HG03196 (cell line): Measurements from ENCODE around the gene ZNF662.
"Not testable (repeated sequence)": the region's sequence is repeated elsewhere in the genome, so short reads cannot be mapped to it uniquely, and the experiment has no call there.

Source experiments
- ATAC-seq: cut with Tn5 transposase; IDR thresholded peaks from one replicate; pipeline ENCODE4 v1.9.1; 2021; ENCODE audit not compliant: unreplicated experiment

ZNF662 gene

GRCh38 chr3:42906070-42906847, at the start of gene ZNF662:
ZNF662 (plus strand) TSS chr3:42906142; CDS start chr3:42908115, 1,973 bp downstream.
- no peak for ATAC-seq

GRCh38 chr3:42856544-42856943, 49.4 kb upstream of the ZNF662 start:
- no peak for ATAC-seq

- no peak for ATAC-seq
Observed at GRCh38 chr3:42864321-42864950, 41.5 kb upstream of the ZNF662 start.

- ATAC-seq, result no peak
Observed at GRCh38 chr3:42865256-42865655, 40.7 kb upstream of the ZNF662 start.

- no peak for ATAC-seq
Observed at GRCh38 chr3:42867138-42867537, 38.8 kb upstream of the ZNF662 start.

GRCh38 chr3:42868841-42869240, 37.1 kb upstream of the ZNF662 start:
- no peak for ATAC-seq

GRCh38 chr3:42871592-42872196, 34.2 kb upstream of the ZNF662 start:
- ATAC-seq, result no peak

GRCh38 chr3:42872718-42873117, 33.2 kb upstream of the ZNF662 start:
- ATAC-seq, result no peak

- no peak for ATAC-seq
Observed at GRCh38 chr3:42873221-42873982, 32.5 kb upstream of the ZNF662 start.

GRCh38 chr3:42874749-42875148, 31.2 kb upstream of the ZNF662 start:
- no peak for ATAC-seq

- no peak for ATAC-seq
Observed at GRCh38 chr3:42875325-42876151, 30.4 kb upstream of the ZNF662 start, which contains the start of gene CYP8B1. CYP8B1 (minus strand) TSS chr3:42875879; CDS start chr3:42875816, 63 bp downstream.

- no peak for ATAC-seq
Observed at GRCh38 chr3:42876401-42876800, 29.5 kb upstream of the ZNF662 start.

GRCh38 chr3:42876940-42877720, 28.8 kb upstream of the ZNF662 start:
- no peak for ATAC-seq

- ATAC-seq, result no peak
Observed at GRCh38 chr3:42877881-42878280, 28.1 kb upstream of the ZNF662 start.

- no peak for ATAC-seq
Observed at GRCh38 chr3:42880183-42880582, 25.8 kb upstream of the ZNF662 start.

- ATAC-seq, result peak; percentile 95
Observed at GRCh38 chr3:42880601-42881451, 25.1 kb upstream of the ZNF662 start.

- not testable (repeated sequence) for ATAC-seq
Observed at GRCh38 chr3:42883251-42883930, 22.6 kb upstream of the ZNF662 start.

- no peak for ATAC-seq
Observed at GRCh38 chr3:42884324-42884723, 21.6 kb upstream of the ZNF662 start.
